GM12872 (cell line): ENCODE data around the gene BRD4.

Source experiments
- TF ChIP-seq, protein P1 (sequence below): IDR thresholded peaks from 3 replicates; pipeline ENCODE4 v1.5.1; 2011; ENCODE audit warnings: low read depth, mild to moderate bottlenecking, low read length, moderate library complexity; ENCODE audit not compliant: insufficient read depth

Gene BRD4

DNA sequence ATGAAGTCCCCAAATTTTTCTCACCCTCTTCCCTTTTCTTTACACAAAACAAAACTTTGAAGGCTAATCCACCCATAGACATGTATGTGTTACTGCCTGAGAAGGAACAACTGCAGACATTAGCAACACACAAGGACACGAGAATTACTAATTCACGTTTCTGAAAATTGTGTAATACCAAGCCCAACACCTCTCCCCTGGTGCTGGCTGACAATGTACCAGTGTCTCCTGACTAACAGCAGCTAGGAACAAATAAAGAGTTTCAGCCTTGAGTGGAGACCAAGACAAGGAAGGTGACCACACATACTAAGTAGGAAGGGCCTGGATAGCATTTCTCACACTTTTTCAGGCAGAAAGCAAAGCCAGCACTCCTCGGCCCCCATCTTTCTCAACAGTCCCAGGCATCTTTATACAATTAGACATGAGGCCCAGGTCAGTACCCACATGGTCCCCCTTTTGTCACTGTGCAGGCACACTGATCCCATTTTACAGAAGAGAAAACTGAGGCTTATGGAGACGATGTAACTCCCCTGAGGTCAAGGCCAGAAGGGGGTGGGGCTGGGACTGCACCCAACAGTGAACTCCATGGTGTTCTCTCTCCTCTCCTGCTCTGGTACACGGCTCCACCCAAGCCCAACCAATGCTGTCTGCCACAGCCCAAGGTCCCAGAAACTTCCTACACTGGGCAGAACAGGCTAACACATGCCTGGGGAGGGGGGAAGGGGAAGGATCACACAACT lies 8.7 kb downstream of the BRD4 start:
- TF ChIP-seq, protein P1, sequence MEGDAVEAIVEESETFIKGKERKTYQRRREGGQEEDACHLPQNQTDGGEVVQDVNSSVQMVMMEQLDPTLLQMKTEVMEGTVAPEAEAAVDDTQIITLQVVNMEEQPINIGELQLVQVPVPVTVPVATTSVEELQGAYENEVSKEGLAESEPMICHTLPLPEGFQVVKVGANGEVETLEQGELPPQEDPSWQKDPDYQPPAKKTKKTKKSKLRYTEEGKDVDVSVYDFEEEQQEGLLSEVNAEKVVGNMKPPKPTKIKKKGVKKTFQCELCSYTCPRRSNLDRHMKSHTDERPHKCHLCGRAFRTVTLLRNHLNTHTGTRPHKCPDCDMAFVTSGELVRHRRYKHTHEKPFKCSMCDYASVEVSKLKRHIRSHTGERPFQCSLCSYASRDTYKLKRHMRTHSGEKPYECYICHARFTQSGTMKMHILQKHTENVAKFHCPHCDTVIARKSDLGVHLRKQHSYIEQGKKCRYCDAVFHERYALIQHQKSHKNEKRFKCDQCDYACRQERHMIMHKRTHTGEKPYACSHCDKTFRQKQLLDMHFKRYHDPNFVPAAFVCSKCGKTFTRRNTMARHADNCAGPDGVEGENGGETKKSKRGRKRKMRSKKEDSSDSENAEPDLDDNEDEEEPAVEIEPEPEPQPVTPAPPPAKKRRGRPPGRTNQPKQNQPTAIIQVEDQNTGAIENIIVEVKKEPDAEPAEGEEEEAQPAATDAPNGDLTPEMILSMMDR, result no peak

DNA sequence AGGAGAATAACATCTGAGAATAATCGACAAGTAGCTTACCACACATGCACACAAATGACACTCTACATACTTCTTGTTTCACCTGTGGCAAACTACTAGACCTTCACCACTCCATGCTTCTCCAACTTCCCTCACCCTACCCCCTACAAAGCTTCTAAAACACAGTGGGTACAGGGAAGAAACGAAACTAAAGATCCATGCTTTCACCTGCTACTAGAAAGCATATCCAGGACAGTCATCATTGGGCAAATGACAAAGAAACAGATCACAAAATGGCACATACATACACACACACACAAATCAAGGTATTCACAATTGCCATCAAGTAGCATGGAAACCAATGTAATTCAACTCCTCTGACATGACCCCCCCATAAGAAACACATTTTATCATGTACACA lies 10.6 kb downstream of the BRD4 start:
- TF ChIP-seq, protein P1, result no peak

DNA sequence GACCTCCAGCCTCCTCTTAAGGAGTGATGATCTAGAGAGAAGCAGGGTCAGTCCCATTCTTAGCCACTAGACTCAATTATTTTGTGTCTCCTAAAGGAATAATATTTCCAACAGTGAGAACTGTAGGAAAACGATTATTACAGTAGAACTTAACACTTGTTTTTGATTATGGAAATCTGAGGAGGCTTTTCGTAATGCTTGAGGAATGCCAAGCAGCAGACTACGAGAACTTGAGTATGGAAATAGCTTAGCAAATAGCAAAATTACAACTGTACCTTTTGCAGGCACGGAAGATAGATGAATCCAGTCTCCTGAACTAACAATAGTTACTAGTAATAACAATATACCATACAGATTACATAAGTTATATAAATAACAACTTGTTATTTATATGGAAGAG lies 12.2 kb downstream of the BRD4 start:
- TF ChIP-seq, protein P1, result no peak

DNA sequence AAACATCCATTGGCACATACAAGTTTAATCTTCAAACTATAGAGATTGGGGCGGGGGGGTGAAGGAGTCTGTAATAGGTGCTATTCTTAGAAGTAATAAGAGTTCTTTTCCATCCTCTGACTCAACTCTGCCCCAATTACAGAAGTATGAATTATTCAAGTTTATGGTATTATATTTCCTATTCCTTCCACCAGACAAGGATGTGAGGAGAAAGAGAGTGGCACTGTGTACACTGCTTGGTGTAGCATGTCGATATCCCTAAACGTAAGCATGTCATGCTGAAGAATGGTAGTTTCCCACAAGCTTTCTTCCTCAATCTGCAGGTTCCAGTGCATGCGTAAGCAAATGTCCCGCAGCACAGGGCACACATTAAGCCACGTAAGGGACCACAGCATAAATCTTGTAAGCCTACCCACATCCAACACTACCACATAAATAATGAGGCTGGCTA lies 14.1 kb downstream of the BRD4 start:
- TF ChIP-seq, protein P1, result no peak

DNA sequence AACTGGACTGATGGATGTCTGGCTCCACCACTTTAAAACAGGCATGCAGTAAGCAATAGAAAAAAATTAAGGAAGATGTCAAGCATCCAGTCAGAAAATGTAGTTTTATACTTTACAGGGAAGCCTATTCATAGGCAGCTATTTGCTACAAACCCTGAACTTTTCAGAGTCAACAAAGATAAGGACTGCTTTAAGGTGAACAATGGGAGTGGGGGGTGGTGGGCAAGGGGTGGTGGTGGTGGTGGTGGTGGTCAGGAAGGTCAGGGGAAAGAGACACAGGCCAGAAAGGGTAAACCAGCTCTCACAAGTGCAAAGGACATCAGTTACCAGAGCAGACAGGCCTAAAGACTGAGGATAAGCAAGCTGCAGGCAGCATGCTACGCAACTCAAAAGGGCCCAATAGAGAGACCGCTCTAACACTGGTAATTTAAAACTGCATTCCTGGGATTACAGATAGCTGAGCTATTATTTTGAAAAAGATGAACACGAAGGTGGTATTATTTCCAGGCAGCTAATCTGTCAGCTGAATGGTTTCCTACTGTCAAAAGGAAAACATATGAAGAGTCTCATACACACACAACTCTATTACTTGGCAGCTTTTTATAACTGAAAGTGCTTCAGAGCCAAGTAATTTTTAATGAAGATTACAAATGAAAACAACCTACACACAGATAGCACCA lies 14.8 kb downstream of the BRD4 start:
- TF ChIP-seq, protein P1, result no peak

DNA sequence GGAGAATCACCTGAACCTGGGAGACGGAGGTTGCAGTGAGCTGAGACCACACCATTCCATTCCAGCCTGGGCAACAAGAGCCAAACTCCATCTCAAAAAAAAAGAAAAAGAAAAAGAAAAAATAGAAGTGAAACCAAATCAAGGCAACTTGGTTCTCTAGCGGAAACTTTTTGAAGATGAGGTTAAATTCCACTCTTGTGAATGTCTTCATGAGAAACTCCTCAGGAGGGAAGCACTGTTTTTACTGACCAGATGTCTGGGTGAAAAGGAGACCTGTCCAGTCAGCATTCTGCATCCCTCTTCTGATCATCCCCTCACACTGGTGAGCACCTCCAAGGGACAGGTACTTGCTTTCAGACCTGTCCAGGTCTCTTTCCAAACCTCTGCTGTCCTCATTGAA lies 15.8 kb downstream of the BRD4 start:
- TF ChIP-seq, protein P1, result no peak

DNA sequence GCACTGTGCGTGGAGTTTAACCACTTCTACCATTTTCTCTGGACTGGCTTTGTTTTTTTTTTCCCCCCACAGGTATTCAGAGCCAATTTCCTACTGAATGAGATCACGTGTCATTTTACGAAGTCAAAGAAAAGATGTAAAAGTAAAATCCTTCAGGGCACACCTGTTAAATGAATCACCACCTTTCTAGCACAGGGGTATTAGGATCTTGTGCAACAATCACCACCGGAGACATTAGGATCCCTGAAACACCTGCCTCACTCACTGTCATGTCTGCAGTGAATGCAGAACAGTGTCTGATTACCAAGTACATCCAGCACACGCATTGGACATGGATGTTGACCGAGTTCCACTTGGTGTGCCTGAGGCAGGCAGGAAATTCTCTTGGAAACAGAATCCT lies 17.2 kb downstream of the BRD4 start:
- TF ChIP-seq, protein P1, result no peak
